MCF 10A (cell line): ENCODE data around the gene NRL. TPM values are rescaled to one million over a fixed set of nuclear protein-coding genes. Genes with fewer than 3 reads are reported as not detected.
"Not testable (repeated sequence)": the region's sequence is repeated elsewhere in the genome, so short reads cannot be mapped to it uniquely, and the experiment has no call there.

Source experiments
- BruUV-seq: library from RNA; stranded (reverse); fragments of 400-500 nt; replicated peaks from 2 replicates; lab custom pipeline; 2021; lab: Mats Ljungman, UMichigan
- CTCF ChIA-PET: fragments of 300-600 bp; sonication (Branson Sonifier 250); formaldehyde crosslinking; extraction: SDS; loops from one replicate; lab custom pipeline; 2021; ENCODE audit warnings: antibody characterized with exemption, inconsistent platforms; lab: Yijun Ruan, JAX
- POLR2A ChIA-PET: fragments of 300-600, 350-650 bp; sonication (Branson Sonifier 250); formaldehyde crosslinking; extraction: SDS; loops from one replicate; lab custom pipeline; 2020; ENCODE audit warnings: antibody characterized with exemption, inconsistent platforms; lab: Yijun Ruan, JAX
- DNase-seq: peaks from one replicate; pipeline ENCODE4 v3.0.0-alpha.2; 2018; ENCODE audit not compliant: unreplicated experiment
- H3K27ac Mint-ChIP-seq: one replicate; pipeline ENCODE4 v1.8.0; 2022; ENCODE audit warnings: mild to moderate bottlenecking, low read depth, mixed read lengths; ENCODE audit not compliant: unreplicated experiment
- H3K27me3 Mint-ChIP-seq: one replicate; pipeline ENCODE4 v1.8.0; 2022; ENCODE audit warnings: mixed read lengths; ENCODE audit not compliant: insufficient read depth, unreplicated experiment
- H3K36me3 Mint-ChIP-seq: one replicate; pipeline ENCODE4 v1.8.0; 2022; ENCODE audit warnings: mild to moderate bottlenecking, moderate library complexity, mixed read lengths; ENCODE audit not compliant: insufficient read depth, unreplicated experiment
- H3K4me1 Mint-ChIP-seq: one replicate; pipeline ENCODE4 v1.8.0; 2022; ENCODE audit warnings: mixed read lengths; ENCODE audit not compliant: insufficient read depth, unreplicated experiment
- H3K4me3 Mint-ChIP-seq: one replicate; pipeline ENCODE4 v1.8.0; 2022; ENCODE audit warnings: mild to moderate bottlenecking, moderate library complexity, mixed read lengths; ENCODE audit not compliant: unreplicated experiment
- H3K9me3 Mint-ChIP-seq: one replicate; pipeline ENCODE4 v1.8.0; 2022; ENCODE audit warnings: mixed read lengths; ENCODE audit not compliant: unreplicated experiment
- CTCF ChIP-seq: fragments of 200-600 bp; IDR thresholded peaks from one replicate; pipeline ENCODE4 v1.8.0; 2022; ENCODE audit warnings: antibody characterized with exemption, mild to moderate bottlenecking; ENCODE audit not compliant: unreplicated experiment
- intact Hi-C: fragments of 100-400 bp; cut with micrococcal nuclease; formaldehyde crosslinking; loops from 2 replicates; pipeline ENCODE4 v1.14.1; 2022
- total RNA-seq: library from RNA; stranded (reverse); gene quantifications from 2 replicates; pipeline ENCODE4 v1.2.3, GENCODE V29; 2022

Gene NRL
- total RNA-seq, 1 experiment from 2014 or later = 2.1 TPM

- intact Hi-C loops = loop anchor here (2.0 kb wide), 1 partner anchor 28 kb away; no protein-coding TSS in a partner anchor
- no peak for TF ChIP-seq CTCF
- CTCF ChIA-PET = interaction anchor here (0.8 to 6.5 kb wide), 3 partner anchors 38 to 92 kb away, joined by 3 to 79 read pairs (median 4); no protein-coding TSS in a partner anchor
- BruUV-seq = no TSS peak
- POLR2A ChIA-PET = interaction anchor here (0.8 to 1.4 kb wide), 3 partner anchors 20 to 41 kb away, joined by 3 to 6 read pairs (median 3); partner anchors contain the start of gene PCK2
- Mint-ChIP-seq H3K4me1 (peaks cover 12% of the 10 kb centered on the region), H3K36me3 (peaks cover 9% of the 10 kb centered on the region), H3K9me3 (no peaks in the 10 kb centered on the region), H3K27me3 (peaks cover 91% of the 10 kb centered on the region), H3K4me3 (peak overlapping the region; percentile 61), H3K27ac (no peak overlapping the region)
- peak; percentile 27 for DNase-seq
Measured at GRCh38 chr14:24052656-24053547, 61.8 kb downstream of the NRL start.

- POLR2A ChIA-PET = interaction anchor here (0.8 to 1.4 kb wide), 3 partner anchors 19 to 42 kb away, joined by 3 to 6 read pairs (median 3); partner anchors contain the start of gene PCK2
- intact Hi-C loops = loop anchor here (2.0 kb wide), 1 partner anchor 29 kb away; no protein-coding TSS in a partner anchor
- CTCF ChIA-PET = interaction anchor here (0.8 to 1.1 kb wide), 5 partner anchors 18 to 268 kb away, joined by 3 to 7 read pairs (median 3); partner anchors contain the start of gene IRF9
Measured at GRCh38 chr14:24051789-24052655, 62.7 kb downstream of the NRL start, which contains the start of gene CARMIL3. Gene CARMIL3 (plus strand): TSS chr14:24052009. CDS start chr14:24052154, 145 bp downstream.

GRCh38 chr14:24051176-24051788 lies 63.5 kb downstream of the NRL start:
- Mint-ChIP-seq H3K4me1 (peaks cover 12% of the 10 kb centered on the region), H3K27ac (no peak overlapping the region), H3K9me3 (no peaks in the 10 kb centered on the region), H3K4me3 (peak overlapping the region; percentile 61), H3K36me3 (peaks cover 9% of the 10 kb centered on the region), H3K27me3 (peaks cover 80% of the 10 kb centered on the region)
- no peak for DNase-seq
- BruUV-seq = no TSS peak
- no peak for TF ChIP-seq CTCF
- ChIA-PET CTCF (interaction anchor here (0.8 to 1.1 kb wide), 4 partner anchors 17 to 267 kb away, joined by 3 to 7 read pairs (median 4); partner anchors contain the start of gene IRF9), POLR2A (interaction anchor here (1.4 kb wide), 1 partner anchor 30 kb away, joined by 6 read pairs; no protein-coding TSS in a partner anchor)
- intact Hi-C loops = no loop called here

More at GRCh38 chr14:24051789-24052655, 62.7 kb downstream of the NRL start, which contains the start of gene CARMIL3:
- H3K27ac Mint-ChIP-seq = no peak within 1 kb of the TSS
- TF ChIP-seq CTCF = no peak
- H3K9me3 Mint-ChIP-seq = no peaks in the 10 kb centered on the region
- peak within 1 kb of the TSS; percentile 61 for H3K4me3 Mint-ChIP-seq
- BruUV-seq = no TSS peak
- H3K36me3 Mint-ChIP-seq = peaks cover 9% of the 10 kb centered on the region
- DNase-seq = peak; percentile 27
- H3K4me1 Mint-ChIP-seq = peaks cover 12% of the 10 kb centered on the region
- H3K27me3 Mint-ChIP-seq = peaks cover 82% of the 10 kb centered on the region

GRCh38 chr14:24050753-24051152 lies 64.0 kb downstream of the NRL start:
- DNase-seq, intact Hi-C loops, H3K9me3 Mint-ChIP-seq, H3K27ac Mint-ChIP-seq, BruUV-seq, CTCF ChIA-PET, POLR2A ChIA-PET, H3K36me3 Mint-ChIP-seq: not testable (repeated sequence)
- Mint-ChIP-seq H3K4me1 (peaks cover 12% of the 10 kb centered on the region), H3K4me3 (peak overlapping the region; percentile 61), H3K27me3 (peaks cover 80% of the 10 kb centered on the region)

- H3K27ac Mint-ChIP-seq, BruUV-seq, H3K4me3 Mint-ChIP-seq, H3K36me3 Mint-ChIP-seq, H3K9me3 Mint-ChIP-seq, POLR2A ChIA-PET, intact Hi-C loops, DNase-seq: not testable (repeated sequence)
- Mint-ChIP-seq H3K4me1 (peaks cover 12% of the 10 kb centered on the region), H3K27me3 (peaks cover 71% of the 10 kb centered on the region)
- CTCF ChIA-PET = interaction anchor here (1.3 to 1.6 kb wide), 2 partner anchors 9 to 11 kb away, joined by 3 read pairs; no protein-coding TSS in a partner anchor
Measured at GRCh38 chr14:24049002-24049401, 65.7 kb downstream of the NRL start.
